Measurements from ENCODE around the gene HTT. TPM values are rescaled to one million over a fixed set of nuclear protein-coding genes. Genes with fewer than 3 reads are reported as not detected.

HTT gene
- total RNA-seq, 2 experiments from 2014 or later = 91.6 to 94.1 TPM

- Mint-ChIP-seq H3K36me3 (ENCODE audit: low read depth) (no peaks in the 10 kb centered on the region), H3K27me3 (ENCODE audit: low read depth) (no peaks in the 10 kb centered on the region), H3K4me3 (no peak overlapping the region), H3K27ac (no peak overlapping the region), H3K4me1 (ENCODE audit: low read depth) (no peaks in the 10 kb centered on the region), H3K9me3 (peaks cover 4% of the 10 kb centered on the region)
- intact Hi-C loops (cut with micrococcal nuclease) = no loop called here
- CTCF ChIA-PET = no interaction called here
- DNase-seq = no peak
These were observed 202.5 kb downstream of the HTT start for GRCh38 chr4:3276986-3277385.

- H3K9me3 Mint-ChIP-seq = peaks cover 2% of the 10 kb centered on the region
- H3K4me1 Mint-ChIP-seq (ENCODE audit: low read depth) = no peaks in the 10 kb centered on the region
- DNase-seq = no peak
- no peak overlapping the region for H3K27ac Mint-ChIP-seq
- no peaks in the 10 kb centered on the region for H3K27me3 Mint-ChIP-seq (ENCODE audit: low read depth)
- intact Hi-C loops (cut with micrococcal nuclease) = no loop called here
- H3K36me3 Mint-ChIP-seq (ENCODE audit: low read depth) = no peaks in the 10 kb centered on the region
- H3K4me3 Mint-ChIP-seq = no peak overlapping the region
- CTCF ChIA-PET = no interaction called here
These were observed 206.0 kb downstream of the HTT start for GRCh38 chr4:3280466-3280865.

GRCh38 chr4:3283483-3283882 lies 209.0 kb downstream of the HTT start:
- Mint-ChIP-seq H3K36me3 (ENCODE audit: low read depth) (no peaks in the 10 kb centered on the region), H3K27me3 (ENCODE audit: low read depth) (peaks cover 6% of the 10 kb centered on the region), H3K9me3 (peaks cover 2% of the 10 kb centered on the region), H3K4me1 (ENCODE audit: low read depth) (no peaks in the 10 kb centered on the region), H3K27ac (no peak overlapping the region), H3K4me3 (no peak overlapping the region)
- intact Hi-C loops (cut with micrococcal nuclease) = no loop called here
- CTCF ChIA-PET = no interaction called here
- DNase-seq = no peak

DNA sequence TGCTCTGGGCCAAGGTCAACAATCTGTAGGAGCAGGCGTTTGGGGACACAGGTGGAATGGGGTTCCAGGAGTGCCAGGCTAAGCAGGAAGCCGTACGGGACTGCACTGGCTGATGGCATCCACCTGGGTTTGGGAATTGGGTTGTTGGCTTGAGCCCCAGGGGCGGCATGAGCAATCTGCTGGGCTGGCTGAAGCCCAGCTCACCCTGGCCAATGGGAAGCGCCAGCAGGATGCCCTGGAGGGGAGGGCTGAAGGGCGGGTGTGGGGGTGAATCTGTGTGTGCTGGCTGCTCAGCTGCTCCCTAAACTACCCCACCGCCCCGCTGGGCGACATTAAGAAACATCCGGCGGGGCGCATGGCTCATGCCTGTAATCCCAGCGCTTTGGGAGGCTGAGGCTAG lies 209.4 kb downstream of the HTT start:
- no peaks in the 10 kb centered on the region for H3K4me1 Mint-ChIP-seq (ENCODE audit: low read depth)
- CTCF ChIA-PET = no interaction called here
- H3K27me3 Mint-ChIP-seq (ENCODE audit: low read depth) = peaks cover 6% of the 10 kb centered on the region
- intact Hi-C loops (cut with micrococcal nuclease) = no loop called here
- H3K4me3 Mint-ChIP-seq = no peak overlapping the region
- H3K36me3 Mint-ChIP-seq (ENCODE audit: low read depth) = no peaks in the 10 kb centered on the region
- no peak for DNase-seq
- H3K9me3 Mint-ChIP-seq = peaks cover 1% of the 10 kb centered on the region
- no peak overlapping the region for H3K27ac Mint-ChIP-seq

- H3K9me3 Mint-ChIP-seq = no peaks in the 10 kb centered on the region
- H3K27me3 Mint-ChIP-seq (ENCODE audit: low read depth) = peaks cover 6% of the 10 kb centered on the region
- DNase-seq = peak; percentile 1
- CTCF ChIA-PET = no interaction called here
- intact Hi-C loops (cut with micrococcal nuclease) = no loop called here
- H3K4me3 Mint-ChIP-seq = no peak overlapping the region
- H3K4me1 Mint-ChIP-seq (ENCODE audit: low read depth) = no peaks in the 10 kb centered on the region
- no peak overlapping the region for H3K27ac Mint-ChIP-seq
- no peaks in the 10 kb centered on the region for H3K36me3 Mint-ChIP-seq (ENCODE audit: low read depth)
These were observed 210.5 kb downstream of the HTT start for GRCh38 chr4:3284734-3285557.

- H3K27ac Mint-ChIP-seq = no peak overlapping the region
- CTCF ChIA-PET = no interaction called here
These were observed 211.3 kb downstream of the HTT start for GRCh38 chr4:3285558-3286334.

DNA sequence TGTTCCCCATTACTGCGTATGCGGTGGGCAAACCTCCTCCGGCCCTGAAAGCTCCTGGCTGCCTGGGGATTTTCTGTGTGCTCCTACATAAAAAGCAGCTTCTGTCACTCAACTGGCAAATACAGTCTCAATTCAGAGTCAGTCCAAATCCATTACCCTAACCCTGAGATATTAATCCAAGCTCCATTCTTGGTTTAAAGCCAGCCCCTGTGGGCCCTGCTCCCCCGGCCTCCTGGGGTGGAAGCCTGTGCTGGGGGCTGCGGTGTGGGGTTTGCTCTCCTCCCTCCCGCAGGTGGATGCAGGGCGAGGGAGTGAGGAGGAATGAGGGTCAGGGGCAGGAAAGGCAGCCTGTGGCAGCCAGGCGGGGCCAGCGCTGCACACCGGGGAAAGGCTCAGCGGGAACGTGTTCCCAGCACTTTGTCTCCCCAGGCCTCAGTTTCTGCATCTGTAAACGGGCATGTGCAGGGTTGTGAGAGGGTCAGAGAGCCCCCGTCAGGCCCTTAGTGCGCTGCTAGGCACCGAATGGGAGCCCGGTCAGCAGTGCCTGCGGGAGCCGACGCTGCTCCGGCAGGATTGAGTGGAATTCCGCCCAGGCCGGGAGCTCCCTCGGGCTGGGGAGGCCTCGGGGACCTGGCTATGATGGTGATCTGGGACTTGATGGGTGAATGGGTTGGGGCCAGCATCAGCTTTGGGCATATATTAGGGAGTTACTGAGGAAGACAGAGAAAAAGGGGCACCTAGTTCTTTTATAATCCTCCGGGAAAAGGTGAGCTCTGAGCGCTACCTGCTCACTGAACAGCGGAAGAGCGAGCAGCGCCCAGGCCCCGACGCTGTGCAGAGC lies 212.1 kb downstream of the HTT start:
- no peak overlapping the region for H3K27ac Mint-ChIP-seq
- H3K9me3 Mint-ChIP-seq = no peaks in the 10 kb centered on the region
- intact Hi-C loops (cut with micrococcal nuclease) = no loop called here
- CTCF ChIA-PET = no interaction called here
- no peaks in the 10 kb centered on the region for H3K36me3 Mint-ChIP-seq (ENCODE audit: low read depth)
- H3K4me3 Mint-ChIP-seq = no peak overlapping the region
- DNase-seq = no peak
- peaks cover 6% of the 10 kb centered on the region for H3K27me3 Mint-ChIP-seq (ENCODE audit: low read depth)
- peaks cover 2% of the 10 kb centered on the region for H3K4me1 Mint-ChIP-seq (ENCODE audit: low read depth)

More at GRCh38 chr4:3285558-3286334, 211.3 kb downstream of the HTT start:
- H3K9me3 Mint-ChIP-seq = no peaks in the 10 kb centered on the region
- intact Hi-C loops (cut with micrococcal nuclease) = no loop called here
- H3K36me3 Mint-ChIP-seq (ENCODE audit: low read depth) = no peaks in the 10 kb centered on the region
- H3K27me3 Mint-ChIP-seq (ENCODE audit: low read depth) = peaks cover 6% of the 10 kb centered on the region
- H3K4me3 Mint-ChIP-seq = no peak overlapping the region
- peak; percentile 2 for DNase-seq
- no peaks in the 10 kb centered on the region for H3K4me1 Mint-ChIP-seq (ENCODE audit: low read depth)

- Mint-ChIP-seq H3K4me3 (no peak overlapping the region), H3K27ac (no peak overlapping the region), H3K36me3 (ENCODE audit: low read depth) (no peaks in the 10 kb centered on the region), H3K27me3 (ENCODE audit: low read depth) (peaks cover 6% of the 10 kb centered on the region), H3K4me1 (ENCODE audit: low read depth) (peaks cover 6% of the 10 kb centered on the region), H3K9me3 (no peaks in the 10 kb centered on the region)
- no peak for DNase-seq
- CTCF ChIA-PET = interaction anchor here (0.6 kb wide), 1 partner anchor 11 kb away, joined by 3 read pairs; no protein-coding TSS in a partner anchor
- intact Hi-C loops (cut with micrococcal nuclease) = no loop called here
These were observed 212.9 kb downstream of the HTT start for GRCh38 chr4:3287271-3287971.

GRCh38 chr4:3287972-3288570 lies 213.6 kb downstream of the HTT start:
- intact Hi-C loops (cut with micrococcal nuclease) = no loop called here
- Mint-ChIP-seq H3K4me1 (ENCODE audit: low read depth) (peaks cover 6% of the 10 kb centered on the region), H3K4me3 (no peak overlapping the region), H3K27me3 (ENCODE audit: low read depth) (peaks cover 6% of the 10 kb centered on the region), H3K36me3 (ENCODE audit: low read depth) (no peaks in the 10 kb centered on the region), H3K9me3 (no peaks in the 10 kb centered on the region), H3K27ac (no peak overlapping the region)
- DNase-seq = no peak
- CTCF ChIA-PET = interaction anchor here (0.6 kb wide), 1 partner anchor 12 kb away, joined by 3 read pairs; no protein-coding TSS in a partner anchor

DNA sequence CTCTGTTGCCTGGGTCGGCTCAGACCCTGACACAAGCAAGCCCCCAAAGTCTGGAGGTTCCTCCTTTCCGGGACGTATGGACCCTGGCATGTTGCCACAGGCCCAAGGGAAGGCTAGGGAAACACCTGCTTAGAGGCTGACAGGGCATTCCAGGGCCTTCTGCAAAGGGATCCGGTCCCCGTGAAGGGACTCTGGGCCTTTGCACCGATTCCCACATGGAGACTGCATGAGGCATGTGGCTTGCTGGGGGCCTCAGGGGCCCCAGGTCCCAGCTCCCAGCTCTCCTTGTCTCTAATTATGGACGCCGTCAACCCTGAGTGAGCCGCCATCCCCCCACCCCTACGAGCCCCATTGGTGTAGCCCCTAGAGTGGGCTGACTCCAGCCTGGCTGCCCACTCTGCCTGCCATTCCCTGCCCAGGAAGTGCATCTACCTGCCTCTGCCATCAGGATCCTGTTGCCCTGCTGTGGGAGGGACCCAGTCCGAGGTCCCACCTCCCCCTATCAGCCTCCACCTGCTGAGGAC lies 214.2 kb downstream of the HTT start:
- Mint-ChIP-seq H3K9me3 (no peaks in the 10 kb centered on the region), H3K4me3 (no peak overlapping the region), H3K27ac (no peak overlapping the region), H3K4me1 (ENCODE audit: low read depth) (peaks cover 9% of the 10 kb centered on the region), H3K36me3 (ENCODE audit: low read depth) (no peaks in the 10 kb centered on the region), H3K27me3 (ENCODE audit: low read depth) (peaks cover 6% of the 10 kb centered on the region)
- CTCF ChIA-PET = no interaction called here
- no peak for DNase-seq
- intact Hi-C loops (cut with micrococcal nuclease) = no loop called here

- no peaks in the 10 kb centered on the region for H3K9me3 Mint-ChIP-seq
- CTCF ChIA-PET = interaction anchor here (0.7 kb wide), 1 partner anchor 26 kb away, joined by 3 read pairs; no protein-coding TSS in a partner anchor
- no peak for DNase-seq
- intact Hi-C loops (cut with micrococcal nuclease) = loop anchor here (5.0 kb wide), 1 partner anchor 88 kb away; no protein-coding TSS in a partner anchor
- peaks cover 6% of the 10 kb centered on the region for H3K27me3 Mint-ChIP-seq (ENCODE audit: low read depth)
- no peak overlapping the region for H3K27ac Mint-ChIP-seq
- no peaks in the 10 kb centered on the region for H3K36me3 Mint-ChIP-seq (ENCODE audit: low read depth)
- H3K4me1 Mint-ChIP-seq (ENCODE audit: low read depth) = peaks cover 9% of the 10 kb centered on the region
- no peak overlapping the region for H3K4me3 Mint-ChIP-seq
These were observed 216.0 kb downstream of the HTT start for GRCh38 chr4:3290476-3290875.

All from activated naive CD4-positive, alpha-beta T cell treated with anti-CD3 and anti-CD28 coated beads for 36 hours (primary cell).